SU-DHL-6 (cell line): ENCODE results near the gene NPW.

Experiments used
- CTCF ChIP-seq: fragments of 200-600 bp; sonication (generic); IDR thresholded peaks from one replicate; pipeline ENCODE4 v1.5.1; 2017; ENCODE audit warnings: antibody characterized with exemption, mild to moderate bottlenecking, low read length, moderate library complexity; ENCODE audit not compliant: insufficient read depth, poor library complexity, severe bottlenecking
- EZH2phosphoT487 ChIP-seq: fragments of 200-600 bp; sonication (generic), shearing (Covaris generic); conservative IDR thresholded peaks from 2 replicates; pipeline ENCODE4 v1.6.1; 2018; ENCODE audit warnings: mild to moderate bottlenecking, antibody characterized with exemption, low read length, moderate library complexity, mixed read lengths

DNA sequence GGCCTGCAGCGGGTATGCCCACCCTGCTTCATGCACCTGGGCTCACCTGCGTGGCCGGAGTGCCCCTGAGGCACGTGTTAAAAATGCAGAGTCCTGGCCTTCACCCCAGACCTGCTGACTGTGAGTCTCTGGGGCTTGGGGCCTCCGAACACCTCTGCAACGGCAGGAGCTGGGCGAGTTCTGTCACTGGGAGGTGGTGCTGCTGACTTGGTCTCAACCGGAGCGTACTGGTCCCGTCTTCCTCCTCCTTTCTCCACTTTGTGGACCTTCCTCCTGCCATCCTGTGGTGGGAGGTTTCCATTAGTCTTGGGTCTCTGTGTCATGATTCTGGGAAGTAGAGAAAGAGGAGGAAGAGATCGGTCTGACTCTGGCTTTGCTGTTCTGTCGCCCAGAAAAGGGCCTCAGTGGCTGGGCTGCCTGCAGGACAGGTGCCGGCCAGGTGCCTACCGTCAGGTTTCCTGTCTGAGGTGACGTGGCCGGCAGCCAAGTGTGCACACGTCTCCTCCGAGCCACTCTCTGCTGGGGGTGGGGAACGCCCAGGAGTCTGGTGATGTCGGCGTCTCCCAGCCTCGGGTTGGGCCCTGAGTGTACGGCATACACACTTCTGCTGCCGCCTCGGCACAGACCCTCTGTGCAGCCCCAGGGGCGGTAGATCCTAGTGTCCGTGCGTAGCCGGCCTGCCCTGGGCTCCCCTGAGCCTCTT, 35.1 kb downstream of the NPW start:
- TF ChIP-seq CTCF (no peak), EZH2phosphoT487 (no peak)
